Measurements from ENCODE around the gene SPACA6.

DNA sequence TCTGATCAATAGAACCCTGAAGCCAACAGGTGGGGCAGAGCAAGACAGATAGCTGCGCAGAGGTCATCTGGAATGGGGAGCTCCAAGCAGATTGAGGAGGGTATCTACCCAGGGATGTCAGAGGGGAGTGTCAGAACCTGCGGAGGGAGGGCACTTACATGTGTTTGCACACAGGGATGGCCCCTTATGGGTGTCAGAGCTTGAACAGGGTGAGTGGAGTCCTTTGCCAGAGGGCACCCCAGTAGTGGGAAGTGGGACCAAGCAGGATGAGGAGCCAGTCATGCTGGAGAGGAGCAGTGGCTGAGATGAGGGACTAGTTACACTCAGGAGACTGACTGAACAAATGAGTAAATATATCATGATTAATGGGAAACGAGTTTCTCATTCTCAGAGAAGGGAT is 29.5 kb upstream of the SPACA6 start:
- TF ChIP-seq, protein P1, sequence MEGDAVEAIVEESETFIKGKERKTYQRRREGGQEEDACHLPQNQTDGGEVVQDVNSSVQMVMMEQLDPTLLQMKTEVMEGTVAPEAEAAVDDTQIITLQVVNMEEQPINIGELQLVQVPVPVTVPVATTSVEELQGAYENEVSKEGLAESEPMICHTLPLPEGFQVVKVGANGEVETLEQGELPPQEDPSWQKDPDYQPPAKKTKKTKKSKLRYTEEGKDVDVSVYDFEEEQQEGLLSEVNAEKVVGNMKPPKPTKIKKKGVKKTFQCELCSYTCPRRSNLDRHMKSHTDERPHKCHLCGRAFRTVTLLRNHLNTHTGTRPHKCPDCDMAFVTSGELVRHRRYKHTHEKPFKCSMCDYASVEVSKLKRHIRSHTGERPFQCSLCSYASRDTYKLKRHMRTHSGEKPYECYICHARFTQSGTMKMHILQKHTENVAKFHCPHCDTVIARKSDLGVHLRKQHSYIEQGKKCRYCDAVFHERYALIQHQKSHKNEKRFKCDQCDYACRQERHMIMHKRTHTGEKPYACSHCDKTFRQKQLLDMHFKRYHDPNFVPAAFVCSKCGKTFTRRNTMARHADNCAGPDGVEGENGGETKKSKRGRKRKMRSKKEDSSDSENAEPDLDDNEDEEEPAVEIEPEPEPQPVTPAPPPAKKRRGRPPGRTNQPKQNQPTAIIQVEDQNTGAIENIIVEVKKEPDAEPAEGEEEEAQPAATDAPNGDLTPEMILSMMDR (IDR thresholded peaks at IDR 0.05): no peak
- TF ChIP-seq, protein P2, sequence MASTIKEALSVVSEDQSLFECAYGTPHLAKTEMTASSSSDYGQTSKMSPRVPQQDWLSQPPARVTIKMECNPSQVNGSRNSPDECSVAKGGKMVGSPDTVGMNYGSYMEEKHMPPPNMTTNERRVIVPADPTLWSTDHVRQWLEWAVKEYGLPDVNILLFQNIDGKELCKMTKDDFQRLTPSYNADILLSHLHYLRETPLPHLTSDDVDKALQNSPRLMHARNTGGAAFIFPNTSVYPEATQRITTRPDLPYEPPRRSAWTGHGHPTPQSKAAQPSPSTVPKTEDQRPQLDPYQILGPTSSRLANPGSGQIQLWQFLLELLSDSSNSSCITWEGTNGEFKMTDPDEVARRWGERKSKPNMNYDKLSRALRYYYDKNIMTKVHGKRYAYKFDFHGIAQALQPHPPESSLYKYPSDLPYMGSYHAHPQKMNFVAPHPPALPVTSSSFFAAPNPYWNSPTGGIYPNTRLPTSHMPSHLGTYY (CRISPR knock-in tag; IDR thresholded peaks at IDR 0.05): no peak
- no peak for TF ChIP-seq JUN (CRISPR knock-in tag; IDR thresholded peaks at IDR 0.05)

Measured in WTC11 (cell line).